HepG2 (cell line): Measurements from ENCODE around the gene OSBPL5. TPM values are rescaled to one million over a fixed set of nuclear protein-coding genes. Genes with fewer than 3 reads are reported as not detected.

Experiments
- FOSL1 ChIP-seq: sonication (generic); formaldehyde crosslinking; IDR thresholded peaks from 2 replicates; pipeline ENCODE4 v1.9.0; 2021; ENCODE audit warnings: missing genetic modification reagents, borderline replicate concordance
- HOXA5 ChIP-seq: sonication (generic); formaldehyde crosslinking; IDR thresholded peaks from 2 replicates; pipeline ENCODE4 v1.4.0; 2020; ENCODE audit warnings: missing genetic modification reagents
- JDP2 ChIP-seq: sonication (generic); formaldehyde crosslinking; IDR thresholded peaks from 2 replicates; pipeline ENCODE4 v1.8.1; 2022; ENCODE audit warnings: missing genetic modification reagents, borderline replicate concordance
- KLF12 ChIP-seq: sonication (generic); formaldehyde crosslinking; IDR thresholded peaks from 2 replicates; pipeline ENCODE4 v1.4.0; 2020; ENCODE audit warnings: missing genetic modification reagents, borderline replicate concordance
- KLF13 ChIP-seq: sonication (generic); formaldehyde crosslinking; IDR thresholded peaks from 2 replicates; pipeline ENCODE4 v1.4.0; 2020; ENCODE audit warnings: mild to moderate bottlenecking, missing genetic modification reagents
- KLF16 ChIP-seq, 2 experiments: sonication (generic) in 1 of 2; formaldehyde crosslinking in 1 of 2; IDR thresholded peaks; 2 replicates each; pipeline versions ENCODE4 v1.6.1 to v1.8.0; 2016 to 2023; ENCODE audit warnings: missing genetic modification reagents in 2 of 2, missing compliant biosample characterization in 1 of 2
- MXD4 ChIP-seq: IDR thresholded peaks from 2 replicates; pipeline ENCODE4 v1.6.1; 2016; ENCODE audit warnings: mild to moderate bottlenecking, missing biosample characterization, missing genetic modification reagents
- NBN ChIP-seq: fragments of 450-650 bp; conservative IDR thresholded peaks from 2 replicates; pipeline ENCODE4 v1.6.1; 2017
- NFE2L2 ChIP-seq: fragments of 150-350 bp; IDR thresholded peaks from 2 replicates; pipeline ENCODE4 v1.6.1; 2014; ENCODE audit warnings: low read length
- SMAD1 ChIP-seq: sonication (generic); formaldehyde crosslinking; IDR thresholded peaks from 2 replicates; pipeline ENCODE4 v1.4.0; 2020; ENCODE audit warnings: missing genetic modification reagents, low read depth, mild to moderate bottlenecking, borderline replicate concordance
- SOX5 ChIP-seq: IDR thresholded peaks from 2 replicates; pipeline ENCODE4 v1.6.1; 2016; ENCODE audit warnings: borderline replicate concordance
- TARDBP ChIP-seq: sonication (generic); formaldehyde crosslinking; IDR thresholded peaks from 2 replicates; pipeline ENCODE4 v1.8.0; 2022; ENCODE audit warnings: mild to moderate bottlenecking, missing genetic modification reagents
- XRCC5 ChIP-seq: fragments of 200-400 bp; formaldehyde crosslinking; optimal IDR thresholded peaks from 2 replicates; pipeline ENCODE3; 2017; ENCODE audit warnings: mild to moderate bottlenecking, low read length
- YY1 ChIP-seq: IDR thresholded peaks from 2 replicates; pipeline ENCODE4 v1.6.1; 2011; ENCODE audit warnings: low read length, low read depth, moderate library complexity, mild to moderate bottlenecking; ENCODE audit not compliant: insufficient read depth, insufficient replicate concordance
- ZFP36L1 ChIP-seq: sonication (generic); formaldehyde crosslinking; IDR thresholded peaks from 2 replicates; pipeline ENCODE4 v1.8.0; 2022; ENCODE audit warnings: mild to moderate bottlenecking, missing genetic modification reagents, moderate library complexity
- ZFP82 ChIP-seq: sonication (generic); formaldehyde crosslinking; IDR thresholded peaks from 2 replicates; pipeline ENCODE4 v1.5.1; 2020; ENCODE audit warnings: mild to moderate bottlenecking, missing genetic modification reagents, borderline replicate concordance
- ZFY ChIP-seq: sonication (generic); formaldehyde crosslinking; IDR thresholded peaks from 2 replicates; pipeline ENCODE4 v1.4.0; 2020; ENCODE audit warnings: missing genetic modification reagents
- ZNF10 ChIP-seq: sonication (generic); formaldehyde crosslinking; IDR thresholded peaks from 2 replicates; pipeline ENCODE4 v1.4.0; 2020; ENCODE audit warnings: mild to moderate bottlenecking, low read depth, missing genetic modification reagents, borderline replicate concordance
- ZNF121 ChIP-seq: sonication (generic); formaldehyde crosslinking; IDR thresholded peaks from 2 replicates; pipeline ENCODE4 v1.5.0; 2020; ENCODE audit warnings: mild to moderate bottlenecking, missing genetic modification reagents
- ZNF253 ChIP-seq: sonication (generic); formaldehyde crosslinking; IDR thresholded peaks from 2 replicates; pipeline ENCODE4 v1.8.0; 2022; ENCODE audit warnings: mild to moderate bottlenecking, missing genetic modification reagents, borderline replicate concordance
- ZNF501 ChIP-seq: sonication (generic); formaldehyde crosslinking; IDR thresholded peaks from 2 replicates; pipeline ENCODE4 v1.5.1; 2020; ENCODE audit warnings: mild to moderate bottlenecking, moderate library complexity, missing genetic modification reagents
- ZSCAN12 ChIP-seq: sonication (generic); formaldehyde crosslinking; IDR thresholded peaks from 2 replicates; pipeline ENCODE4 v1.9.0; 2021; ENCODE audit warnings: mild to moderate bottlenecking, missing genetic modification reagents
- polyA plus RNA-seq, 8 experiments: library from polyadenylated mRNA; depleted of rRNA in 3 of 8; stranded (reverse) in 7 of 8; unstranded in 1 of 8; fragments of >200 nt; fragmentation: Illumina TruSeq in 4 of 8; extraction: Trizol in 4 of 8; gene quantifications; 2 replicates each; pipeline versions ENCODE4 v1.2.1 to v1.2.3, GENCODE V29; 2011 to 2016; ENCODE audit warnings: low read depth in 4 of 8, missing spikeins in 1 of 8, mixed read lengths in 1 of 8; ENCODE audit not compliant: insufficient read depth in 1 of 8
- total RNA-seq, 5 experiments: library from RNA; depleted of rRNA; stranded (reverse); fragments of >200 nt; fragmentation: Illumina TruSeq; extraction: Trizol; gene quantifications; 2 replicates each; pipeline ENCODE4 v1.2.3, GENCODE V29; 2016; ENCODE audit warnings: low read depth in 1 of 5
- TF ChIP-seq, protein P1 (sequence below): sonication (generic); formaldehyde crosslinking; IDR thresholded peaks from 2 replicates; pipeline ENCODE4 v1.9.0; 2021; ENCODE audit warnings: missing genetic modification reagents, borderline replicate concordance
- TF ChIP-seq, protein P2 (sequence below): sonication (generic); formaldehyde crosslinking; IDR thresholded peaks from 2 replicates; pipeline ENCODE4 v1.5.1; 2020; ENCODE audit warnings: mild to moderate bottlenecking, moderate library complexity, missing genetic modification reagents
- TF ChIP-seq, protein P3 (sequence below): sonication (generic); formaldehyde crosslinking; IDR thresholded peaks from 2 replicates; pipeline ENCODE4 v1.9.0; 2021; ENCODE audit warnings: missing genetic modification reagents, mild to moderate bottlenecking, borderline replicate concordance

The OSBPL5 gene
- total and polyA plus RNA-seq, 2 of the 13 experiments (the other 11 are each of a cell fraction or from before 2014, with no cell fraction given), result not detected

DNA sequence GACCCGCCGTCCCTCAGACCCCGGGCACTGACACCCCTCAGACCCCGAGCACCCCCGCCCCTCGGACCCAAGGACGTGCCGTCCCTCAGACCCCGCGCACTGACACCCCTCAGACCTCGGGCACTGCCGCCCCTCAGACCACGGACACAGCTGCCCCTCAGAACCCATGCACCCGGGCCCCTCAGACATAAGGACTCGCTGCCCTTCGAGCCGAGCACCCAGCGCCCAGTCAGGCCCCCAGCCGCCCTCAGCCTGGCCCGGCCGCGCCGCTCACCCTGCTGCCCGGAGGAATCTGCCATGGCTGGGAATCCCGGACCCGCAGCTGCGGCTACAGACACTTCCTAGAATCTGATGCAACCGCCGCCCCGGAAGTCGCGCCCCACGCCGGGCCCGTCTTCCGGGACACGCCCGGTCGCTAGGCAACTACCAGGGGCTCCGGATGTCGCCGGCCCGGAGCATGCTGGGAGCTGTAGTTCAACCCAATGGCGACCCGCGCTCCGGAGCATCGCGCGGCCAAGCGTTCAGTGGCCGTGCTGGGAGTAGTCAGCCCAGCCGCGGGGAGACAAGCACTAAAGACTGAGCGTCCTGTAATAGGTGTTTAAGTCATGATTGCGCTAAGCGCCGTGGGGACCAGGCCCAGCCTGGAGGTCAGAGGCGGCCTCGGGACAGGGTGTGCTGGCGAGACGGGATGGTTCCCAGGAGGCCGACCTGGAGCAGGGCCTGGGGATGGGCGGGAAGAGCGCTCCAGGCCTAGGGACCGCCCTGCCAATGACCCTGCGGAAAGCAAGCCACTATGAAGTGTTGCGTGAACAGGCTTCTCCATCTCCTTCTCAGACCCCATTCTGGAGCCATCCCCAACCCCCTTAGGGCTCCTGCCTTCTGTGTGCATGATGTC, 107.8 kb downstream of the OSBPL5 start, which contains the start of gene CARS1 (continued):
- TF ChIP-seq ZSCAN12 (no peak), HOXA5 (peak; percentile 61), TARDBP (peak; percentile 86), KLF13 (CRISPR knock-in tag) (no peak), ZNF501 (CRISPR knock-in tag) (peak; percentile 78), XRCC5 (no peak), JDP2 (no peak), ZFY (CRISPR knock-in tag) (peak; percentile 99), FOSL1 (no peak), ZNF121 (CRISPR knock-in tag) (no peak), ZNF10 (CRISPR knock-in tag) (no peak), NFE2L2 (no peak), MXD4 (CRISPR knock-in tag) (peak; percentile 86), KLF16 (CRISPR knock-in tag; IDR thresholded peaks at IDR 0.05) (peak in 1 of 2 experiments; percentile 81; a peak in 2 of 4 replicates), NBN (no peak), ZNF253 (CRISPR knock-in tag) (no peak), ZFP82 (CRISPR knock-in tag) (no peak), KLF12 (CRISPR knock-in tag) (peak; percentile 98), ZFP36L1 (CRISPR knock-in tag) (no peak), SOX5 (CRISPR knock-in tag) (no peak), YY1 (peak; percentile 86), SMAD1 (CRISPR knock-in tag) (peak; percentile 81; the same call in 1 of the 2 replicates)
- TF ChIP-seq, protein P1, sequence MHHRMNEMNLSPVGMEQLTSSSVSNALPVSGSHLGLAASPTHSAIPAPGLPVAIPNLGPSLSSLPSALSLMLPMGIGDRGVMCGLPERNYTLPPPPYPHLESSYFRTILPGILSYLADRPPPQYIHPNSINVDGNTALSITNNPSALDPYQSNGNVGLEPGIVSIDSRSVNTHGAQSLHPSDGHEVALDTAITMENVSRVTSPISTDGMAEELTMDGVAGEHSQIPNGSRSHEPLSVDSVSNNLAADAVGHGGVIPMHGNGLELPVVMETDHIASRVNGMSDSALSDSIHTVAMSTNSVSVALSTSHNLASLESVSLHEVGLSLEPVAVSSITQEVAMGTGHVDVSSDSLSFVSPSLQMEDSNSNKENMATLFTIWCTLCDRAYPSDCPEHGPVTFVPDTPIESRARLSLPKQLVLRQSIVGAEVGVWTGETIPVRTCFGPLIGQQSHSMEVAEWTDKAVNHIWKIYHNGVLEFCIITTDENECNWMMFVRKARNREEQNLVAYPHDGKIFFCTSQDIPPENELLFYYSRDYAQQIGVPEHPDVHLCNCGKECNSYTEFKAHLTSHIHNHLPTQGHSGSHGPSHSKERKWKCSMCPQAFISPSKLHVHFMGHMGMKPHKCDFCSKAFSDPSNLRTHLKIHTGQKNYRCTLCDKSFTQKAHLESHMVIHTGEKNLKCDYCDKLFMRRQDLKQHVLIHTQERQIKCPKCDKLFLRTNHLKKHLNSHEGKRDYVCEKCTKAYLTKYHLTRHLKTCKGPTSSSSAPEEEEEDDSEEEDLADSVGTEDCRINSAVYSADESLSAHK (CRISPR knock-in tag), result no peak
- TF ChIP-seq, protein P2, sequence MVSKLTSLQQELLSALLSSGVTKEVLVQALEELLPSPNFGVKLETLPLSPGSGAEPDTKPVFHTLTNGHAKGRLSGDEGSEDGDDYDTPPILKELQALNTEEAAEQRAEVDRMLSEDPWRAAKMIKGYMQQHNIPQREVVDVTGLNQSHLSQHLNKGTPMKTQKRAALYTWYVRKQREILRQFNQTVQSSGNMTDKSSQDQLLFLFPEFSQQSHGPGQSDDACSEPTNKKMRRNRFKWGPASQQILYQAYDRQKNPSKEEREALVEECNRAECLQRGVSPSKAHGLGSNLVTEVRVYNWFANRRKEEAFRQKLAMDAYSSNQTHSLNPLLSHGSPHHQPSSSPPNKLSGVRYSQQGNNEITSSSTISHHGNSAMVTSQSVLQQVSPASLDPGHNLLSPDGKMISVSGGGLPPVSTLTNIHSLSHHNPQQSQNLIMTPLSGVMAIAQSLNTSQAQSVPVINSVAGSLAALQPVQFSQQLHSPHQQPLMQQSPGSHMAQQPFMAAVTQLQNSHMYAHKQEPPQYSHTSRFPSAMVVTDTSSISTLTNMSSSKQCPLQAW (CRISPR knock-in tag), result peak; percentile 80; the same call in 1 of the 2 replicates
- TF ChIP-seq, protein P3, sequence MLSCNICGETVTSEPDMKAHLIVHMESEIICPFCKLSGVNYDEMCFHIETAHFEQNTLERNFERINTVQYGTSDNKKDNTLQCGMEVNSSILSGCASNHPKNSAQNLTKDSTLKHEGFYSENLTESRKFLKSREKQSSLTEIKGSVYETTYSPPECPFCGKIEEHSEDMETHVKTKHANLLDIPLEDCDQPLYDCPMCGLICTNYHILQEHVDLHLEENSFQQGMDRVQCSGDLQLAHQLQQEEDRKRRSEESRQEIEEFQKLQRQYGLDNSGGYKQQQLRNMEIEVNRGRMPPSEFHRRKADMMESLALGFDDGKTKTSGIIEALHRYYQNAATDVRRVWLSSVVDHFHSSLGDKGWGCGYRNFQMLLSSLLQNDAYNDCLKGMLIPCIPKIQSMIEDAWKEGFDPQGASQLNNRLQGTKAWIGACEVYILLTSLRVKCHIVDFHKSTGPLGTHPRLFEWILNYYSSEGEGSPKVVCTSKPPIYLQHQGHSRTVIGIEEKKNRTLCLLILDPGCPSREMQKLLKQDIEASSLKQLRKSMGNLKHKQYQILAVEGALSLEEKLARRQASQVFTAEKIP (CRISPR knock-in tag), result no peak
